NCI-H345 (cell line): ENCODE data around the gene SNRPB2.
A peak's percentile ranks its signal among the peaks of the same experiment; 100 is the strongest.

Experiments used
- DNase-seq: peaks from one replicate; lab custom pipeline; 2025; lab: John Stamatoyannopoulos, UW

Gene SNRPB2

DNA sequence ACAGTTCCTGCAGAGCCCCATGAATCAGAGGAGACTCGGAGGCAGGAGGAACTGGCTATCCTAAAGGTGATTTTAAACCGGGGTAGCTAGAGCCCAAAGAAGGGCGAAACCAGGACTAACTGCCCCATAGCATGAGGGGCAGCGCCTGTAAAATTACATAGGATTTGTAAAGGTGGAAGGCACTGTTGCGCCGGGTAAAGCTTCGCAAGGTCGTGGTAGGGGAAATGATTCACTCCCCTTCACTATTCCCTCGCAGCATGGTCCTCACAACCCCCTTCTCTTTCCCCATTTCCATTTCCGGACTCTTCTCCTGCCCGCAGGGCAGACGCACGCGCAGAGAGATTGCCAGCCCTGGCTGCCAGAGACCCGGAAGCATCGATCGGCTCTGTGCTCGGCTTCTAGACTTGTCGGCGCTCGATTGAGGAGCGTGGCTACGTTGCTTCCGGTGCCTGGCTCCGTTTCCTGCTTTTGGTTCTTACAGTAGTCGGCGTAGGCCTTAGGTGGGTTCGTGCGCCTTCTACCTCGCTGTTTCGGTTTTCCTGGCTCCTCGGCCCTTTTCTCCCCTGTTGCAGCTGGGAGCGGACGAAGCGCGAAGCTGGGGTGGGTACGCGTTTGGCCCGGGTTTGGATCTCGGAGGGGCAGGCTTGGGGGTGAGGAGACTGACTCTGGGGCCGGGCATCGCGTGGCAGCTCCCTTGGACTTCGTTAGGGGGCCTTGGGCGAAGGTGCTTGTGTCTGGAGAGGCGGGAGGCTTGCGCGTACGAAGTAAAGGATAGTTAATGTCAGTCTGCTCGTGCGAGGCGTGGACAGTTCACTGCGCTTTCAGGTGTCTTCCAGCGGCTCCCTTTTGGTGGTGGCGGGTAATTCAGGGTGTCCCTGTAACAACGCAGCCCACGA, at the start of gene SNRPB2:
TSS of gene SNRPB2 (plus strand) at position 462 of the 896 bp plus-strand sequence. CDS start 1,677 bp downstream, outside the sequence.
- DNase-seq = peak; percentile 97

DNA sequence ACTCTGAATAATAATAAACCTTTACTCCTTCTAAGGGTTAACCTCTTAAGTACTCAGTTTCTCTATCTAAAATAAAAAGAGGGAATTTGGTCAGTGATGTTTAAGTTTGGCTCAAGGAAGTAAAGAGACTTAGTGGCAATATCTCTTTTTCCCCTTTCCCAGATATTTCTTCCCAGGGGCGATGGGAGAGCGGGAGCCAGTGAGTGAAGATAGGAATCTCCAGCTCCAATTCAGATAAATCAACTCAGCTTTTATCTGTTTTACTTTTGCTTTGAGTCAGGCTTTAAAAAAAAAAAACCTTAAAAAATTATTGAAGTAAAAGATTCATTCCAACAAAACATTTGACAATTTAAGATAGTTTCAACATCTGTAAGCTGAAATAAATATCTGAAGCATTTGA, 45.4 kb upstream of the SNRPB2 start:
- no peak for DNase-seq

DNA sequence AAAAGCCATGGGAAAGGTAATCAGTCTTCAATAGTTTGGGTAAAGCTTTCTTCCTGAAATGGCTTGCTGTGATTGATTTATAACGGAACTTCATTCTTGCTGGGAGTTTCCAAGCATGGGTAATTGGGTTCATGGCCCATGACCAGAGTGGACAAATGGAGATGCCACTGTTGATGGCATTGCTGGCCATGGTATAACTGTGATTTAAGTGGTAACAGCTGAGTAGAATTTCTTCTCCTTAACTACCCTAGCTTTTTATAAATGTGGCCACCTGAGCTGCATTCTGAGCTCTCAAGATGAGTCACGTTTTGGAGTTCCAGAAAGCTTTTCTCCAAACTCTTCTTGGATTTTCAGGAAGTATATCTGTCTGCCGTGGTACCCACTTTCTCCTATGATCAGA, 39.9 kb upstream of the SNRPB2 start:
- DNase-seq = no peak

DNA sequence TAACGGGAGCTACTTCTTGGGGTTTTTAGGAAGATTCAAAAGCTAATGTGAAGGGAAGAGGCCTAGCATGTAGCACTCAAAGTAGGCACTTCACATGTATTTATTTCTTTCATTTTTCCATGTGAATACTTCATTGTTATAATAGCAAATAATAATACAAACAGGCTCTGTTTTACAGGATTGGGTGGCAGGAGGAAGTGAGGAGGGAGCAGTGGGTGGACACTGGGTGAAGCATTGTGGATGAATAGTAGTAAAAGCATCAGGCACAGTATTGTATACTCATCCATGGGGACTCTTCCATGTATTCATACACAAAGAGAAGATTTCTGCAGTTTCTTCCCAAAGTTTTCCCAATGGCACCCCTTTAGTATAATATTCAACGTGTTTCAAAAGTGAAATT, 38.4 kb upstream of the SNRPB2 start:
- DNase-seq = no peak

DNA sequence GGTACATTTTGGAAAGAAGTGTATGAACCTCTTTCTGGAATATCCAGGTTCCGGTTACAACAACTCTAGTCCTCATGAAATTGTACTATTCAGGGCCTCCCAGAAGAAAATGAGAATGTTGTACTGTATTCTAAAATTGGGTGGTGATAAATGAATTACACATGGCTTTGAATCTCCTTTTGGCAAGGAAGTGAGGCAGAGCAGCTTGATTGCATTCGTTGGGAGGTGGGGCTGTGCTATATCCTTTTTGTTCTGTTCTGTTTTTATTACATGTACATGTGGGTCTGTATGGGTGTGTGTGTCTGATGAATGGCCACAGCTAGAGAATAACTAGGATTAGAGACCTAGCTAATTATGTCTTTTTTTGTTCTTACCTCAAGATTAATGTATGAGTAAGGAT, 37.8 kb upstream of the SNRPB2 start:
- no peak for DNase-seq

DNA sequence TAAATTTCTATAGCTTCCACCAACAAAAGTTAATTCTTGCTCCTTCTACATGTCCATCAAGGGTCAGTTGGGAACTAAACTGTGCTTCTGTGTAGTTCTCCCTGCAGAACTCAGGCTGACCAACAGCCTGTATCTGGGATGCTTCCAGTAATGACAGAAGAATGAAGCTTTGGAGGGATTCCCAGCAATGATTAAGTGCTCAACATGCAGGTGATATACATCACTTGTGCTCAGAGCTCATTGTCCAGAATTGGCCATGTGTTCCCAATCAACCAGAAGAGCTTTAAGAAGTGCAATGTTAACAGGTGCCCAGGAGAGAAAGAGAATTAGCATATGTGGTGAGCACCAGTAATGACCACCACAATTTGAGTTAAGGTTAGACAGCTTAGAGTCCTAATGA, 37.4 kb upstream of the SNRPB2 start:
- no peak for DNase-seq

DNA sequence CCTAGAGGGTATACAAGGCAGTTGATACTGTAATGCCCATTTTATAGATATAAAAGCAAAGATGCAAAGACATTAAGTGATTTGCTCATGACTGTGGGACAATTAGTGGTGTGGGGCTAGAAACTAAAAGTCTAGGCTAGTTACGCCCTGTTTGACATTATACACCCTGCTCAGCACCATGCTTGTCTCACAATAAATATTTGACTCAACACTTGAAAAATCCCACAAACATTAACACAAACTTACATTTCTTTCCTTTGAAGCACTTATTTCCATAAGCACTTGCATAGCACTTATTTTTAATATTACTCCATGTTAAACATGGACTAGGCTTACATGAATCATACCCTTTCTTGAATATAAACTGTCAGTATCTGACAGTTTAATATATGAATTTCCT, 36.5 kb upstream of the SNRPB2 start:
- no peak for DNase-seq

DNA sequence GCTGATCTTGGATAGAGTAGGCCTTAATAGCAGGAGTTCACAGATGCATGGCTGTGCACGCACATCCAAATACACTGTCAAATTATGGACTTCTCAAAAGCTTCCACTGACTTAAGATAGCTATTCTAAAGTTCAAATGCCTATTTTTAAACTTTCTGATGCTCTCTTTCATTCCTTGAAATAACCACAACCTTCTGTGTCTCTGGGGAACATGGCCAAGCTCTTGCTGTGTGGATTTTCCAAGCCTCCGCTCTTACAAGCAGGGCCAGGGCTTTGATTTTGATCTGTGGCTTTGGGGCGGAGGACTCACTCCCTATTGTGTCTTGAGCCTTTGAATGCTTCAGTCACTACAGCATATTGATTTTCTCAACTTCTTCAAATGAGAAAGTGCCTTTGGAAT, 35.7 kb upstream of the SNRPB2 start:
- no peak for DNase-seq

DNA sequence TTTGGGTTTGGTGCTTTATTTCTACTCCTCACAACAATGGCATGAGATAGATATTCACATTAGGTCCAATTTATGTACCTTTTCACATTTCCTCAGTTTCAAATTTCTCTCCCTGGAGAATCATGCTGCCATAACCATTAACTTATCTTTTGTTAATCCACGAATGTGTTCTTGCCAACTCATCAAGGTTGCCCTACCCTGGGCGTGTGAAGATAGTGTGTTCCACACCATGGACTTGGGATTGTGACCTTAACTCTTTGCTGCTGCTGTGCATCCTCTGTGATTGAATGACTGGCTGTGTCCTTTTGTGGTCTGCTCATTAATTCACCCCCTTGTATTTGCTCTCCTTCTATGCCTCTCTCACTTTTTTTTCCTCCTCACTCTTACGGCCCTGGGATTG, 34.2 kb upstream of the SNRPB2 start:
- no peak for DNase-seq

DNA sequence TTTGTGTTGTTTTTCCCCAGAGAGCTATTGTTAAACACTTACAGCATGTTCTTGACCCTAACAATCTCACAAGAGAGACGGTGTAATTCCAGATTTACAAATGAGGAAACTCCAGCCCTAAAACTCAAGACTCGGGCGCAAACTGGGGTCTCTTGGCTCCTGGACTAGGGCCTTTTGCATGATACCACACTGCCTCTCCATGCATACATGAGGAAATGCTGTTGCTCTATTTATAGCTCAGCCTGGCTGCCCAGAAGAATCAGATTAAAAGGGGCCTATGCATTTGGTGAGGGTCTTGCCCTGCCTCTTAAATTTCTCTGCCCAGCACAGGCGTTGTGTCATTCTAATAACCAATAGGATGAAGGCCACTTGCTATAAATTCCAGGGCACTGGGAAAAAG, 30.5 kb upstream of the SNRPB2 start:
- DNase-seq = no peak

DNA sequence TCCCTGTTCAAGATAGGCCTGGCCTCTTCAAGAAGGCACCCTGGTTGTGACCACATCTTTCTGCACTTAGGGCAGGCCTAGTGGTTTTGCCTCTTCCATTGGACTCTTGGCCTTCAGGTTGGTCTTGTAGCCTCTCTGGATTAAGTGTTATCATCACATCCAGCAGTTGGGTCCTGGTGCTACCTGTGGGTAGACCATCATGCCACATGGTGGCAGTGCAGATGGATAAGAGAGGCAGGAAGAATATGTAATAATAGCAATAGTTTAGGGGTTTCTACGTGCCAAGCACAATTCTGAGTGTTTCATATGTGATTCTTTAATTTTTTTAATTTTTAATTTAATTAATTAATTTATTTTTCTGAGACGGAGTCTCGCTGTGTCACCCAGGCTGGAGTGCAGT, 28.5 kb upstream of the SNRPB2 start:
- DNase-seq = peak; percentile 32

DNA sequence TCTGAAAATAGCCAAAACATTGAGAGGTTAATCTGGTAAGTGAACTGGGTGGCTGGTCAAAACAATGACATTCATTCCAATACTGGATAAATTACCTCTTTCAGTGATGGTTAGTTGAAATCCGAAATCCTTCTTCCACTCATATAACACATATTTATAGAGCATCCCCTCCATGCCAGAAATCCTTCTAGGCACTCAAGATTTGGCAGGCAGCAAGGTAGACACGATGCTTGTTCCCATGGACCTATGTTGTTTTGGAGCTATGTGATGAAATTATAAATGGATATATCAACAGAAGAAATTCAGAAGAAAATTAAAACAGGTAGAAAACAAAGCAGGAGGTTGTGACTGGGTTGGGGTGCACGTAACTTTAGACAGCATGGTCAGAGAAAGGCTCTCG, 26.3 kb upstream of the SNRPB2 start:
- no peak for DNase-seq

DNA sequence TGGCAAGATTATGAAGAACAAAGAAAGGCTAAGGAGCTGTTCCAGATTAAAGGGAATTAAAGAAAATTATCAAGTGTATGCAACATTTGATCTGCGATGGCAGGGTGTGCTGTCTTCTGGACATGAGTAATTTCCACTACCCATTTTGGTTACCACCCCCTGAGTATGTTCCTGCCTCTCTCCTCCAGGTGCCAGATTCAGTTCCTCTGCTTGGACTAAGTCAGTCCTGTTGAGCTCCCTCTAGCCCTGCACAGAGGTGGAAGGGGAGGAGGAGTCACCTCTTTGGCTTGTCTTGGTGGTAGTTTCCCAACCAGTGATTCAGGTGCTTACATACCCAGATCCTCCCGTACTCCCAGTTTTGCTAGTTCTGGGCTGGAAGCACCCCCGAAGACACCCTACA, 22.2 kb upstream of the SNRPB2 start:
- DNase-seq = no peak

DNA sequence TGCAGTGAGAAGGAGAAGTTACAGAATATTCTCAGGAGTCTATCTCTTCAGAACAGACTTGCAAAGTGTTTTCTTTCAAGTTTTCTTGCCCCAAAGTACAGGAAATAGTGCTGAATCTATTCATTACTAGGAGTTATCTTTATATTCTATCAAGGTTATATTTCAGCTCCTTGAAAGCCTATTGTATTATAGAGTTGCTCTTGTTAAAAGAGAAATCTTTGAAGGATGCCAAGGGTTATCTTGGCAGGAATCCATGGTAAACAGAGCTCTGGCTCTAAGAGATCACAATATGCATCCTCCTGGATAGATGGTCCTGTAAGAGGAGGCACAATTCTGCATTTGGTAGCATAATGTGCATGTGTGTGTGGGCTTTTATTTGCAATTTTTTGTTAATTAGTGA, 21.2 kb upstream of the SNRPB2 start:
- peak; percentile 66 for DNase-seq

DNA sequence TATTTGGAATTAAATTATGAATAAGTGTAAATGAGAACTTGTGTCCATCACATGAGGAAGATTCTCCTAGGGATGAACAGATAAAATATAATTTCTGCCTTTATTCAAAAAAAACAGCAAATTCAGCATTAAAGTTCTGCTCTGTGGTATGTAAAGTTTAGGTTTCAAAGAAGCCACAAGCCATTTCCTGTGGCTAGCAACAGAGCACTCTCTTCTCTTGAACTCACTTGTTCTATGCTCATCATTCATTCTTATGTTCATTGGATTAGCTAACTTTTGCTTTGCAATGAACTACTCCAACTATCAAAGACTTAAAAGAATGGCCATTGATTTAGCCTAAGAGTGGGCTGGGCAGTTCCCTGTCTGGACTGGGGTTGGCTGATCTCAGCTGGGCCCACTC, 20.8 kb upstream of the SNRPB2 start:
- DNase-seq = no peak

DNA sequence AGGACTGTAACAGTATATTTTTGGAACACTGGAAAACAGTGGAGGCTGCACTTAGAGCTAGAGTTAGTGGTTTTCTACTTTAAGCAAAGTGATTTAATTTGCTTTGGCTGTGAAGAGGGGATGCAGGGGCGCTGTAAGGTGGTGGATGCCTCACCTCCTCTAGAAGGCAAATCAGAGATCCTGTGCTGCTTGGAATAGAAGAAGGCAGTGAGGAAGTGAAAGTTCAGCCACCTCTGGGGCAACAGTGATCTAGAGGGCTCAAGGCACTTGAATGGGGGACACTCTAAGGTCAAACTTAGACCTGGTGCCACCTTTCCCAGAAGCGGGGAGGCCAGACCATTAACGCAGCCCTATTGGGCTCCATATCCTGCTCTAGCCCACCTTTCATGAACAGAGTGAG, 19.0 kb upstream of the SNRPB2 start:
- DNase-seq = no peak

DNA sequence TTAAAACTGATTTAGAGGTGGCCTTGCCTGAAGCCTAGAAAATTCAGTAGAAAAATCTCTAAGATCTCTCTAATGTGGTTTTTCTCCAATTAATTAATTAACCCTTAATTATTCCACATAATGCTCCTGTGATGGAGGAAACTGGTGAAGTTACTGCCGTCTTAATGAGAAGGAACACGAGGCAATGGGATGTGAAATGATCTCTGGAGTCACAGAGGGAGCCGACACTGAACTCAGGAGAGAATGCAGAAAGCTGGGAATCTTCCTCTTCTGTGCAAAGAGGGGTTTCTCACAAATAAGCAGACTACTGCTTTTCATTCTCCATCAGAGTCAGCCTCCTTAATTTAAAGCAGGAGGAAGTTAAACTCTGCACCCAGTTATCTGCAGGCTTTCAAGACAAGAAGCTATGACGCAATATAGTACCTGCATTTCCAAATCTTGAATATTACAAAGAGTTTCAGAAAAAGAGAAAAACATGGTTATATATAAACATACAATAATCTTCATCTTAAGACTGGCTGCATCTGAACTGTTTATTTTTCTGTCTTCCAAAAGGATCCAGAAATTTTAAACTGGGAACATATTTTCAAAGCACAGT, 18.1 kb upstream of the SNRPB2 start:
- DNase-seq = no peak

DNA sequence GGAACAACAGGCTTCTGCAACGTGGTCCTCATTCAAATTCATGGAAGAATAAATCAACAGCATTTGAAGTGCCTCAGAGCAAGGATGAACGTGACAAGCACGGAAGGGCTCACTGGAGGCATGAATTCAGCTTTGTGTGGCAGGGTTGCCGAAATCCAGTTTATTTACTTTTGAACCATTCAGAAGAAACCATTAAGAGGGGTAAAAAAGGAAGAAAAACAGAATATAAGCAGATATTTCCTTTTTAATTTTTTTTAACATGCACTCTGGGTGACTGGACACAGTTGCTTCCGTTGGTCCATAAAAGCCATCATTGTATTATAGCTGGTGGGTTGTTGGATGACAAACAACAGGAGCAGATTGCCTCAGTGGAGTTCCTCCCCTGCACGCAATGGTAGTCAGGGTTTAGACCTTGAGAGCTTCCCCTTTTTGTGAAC, 17.3 kb upstream of the SNRPB2 start:
- peak; percentile 88 for DNase-seq

DNA sequence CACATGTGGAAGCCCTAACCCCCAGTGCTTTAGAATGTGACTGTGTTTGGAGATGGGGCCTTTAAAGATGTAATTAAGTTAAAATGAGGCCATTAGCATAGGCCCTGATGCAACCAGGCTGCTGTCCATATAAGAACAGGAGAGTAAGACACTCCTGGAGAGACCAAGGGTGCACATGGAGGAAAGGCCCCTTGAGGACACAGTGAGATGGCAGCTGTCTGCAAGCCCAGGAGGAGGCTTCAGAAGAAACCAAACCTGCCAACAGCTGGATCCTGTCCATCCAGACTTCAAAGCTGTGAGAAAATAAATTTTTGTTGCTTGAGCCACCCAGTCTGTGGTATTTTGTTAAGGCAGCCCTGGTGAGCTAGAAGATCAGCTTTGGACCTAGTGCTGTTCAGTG, 16.8 kb upstream of the SNRPB2 start:
- no peak for DNase-seq

DNA sequence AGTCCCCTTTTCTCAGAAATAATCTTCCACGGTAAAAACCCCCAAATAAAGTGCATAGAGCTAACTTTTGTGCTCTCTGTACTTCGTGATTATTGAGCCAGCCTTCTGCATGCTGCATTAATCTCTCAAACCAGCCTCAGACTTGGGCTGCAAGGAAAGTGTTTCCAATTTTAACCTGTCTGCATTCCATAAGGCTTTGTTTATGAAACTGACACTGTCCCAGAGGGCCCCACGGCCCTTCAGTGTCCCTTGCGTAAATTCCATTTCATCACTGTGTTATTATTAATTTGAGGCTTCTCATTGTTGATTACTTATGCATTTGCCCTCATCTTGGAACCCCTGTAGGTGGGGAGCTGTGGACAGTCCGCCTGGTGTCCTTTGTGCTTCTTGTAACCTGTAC, 15.6 kb upstream of the SNRPB2 start:
- DNase-seq = no peak

DNA sequence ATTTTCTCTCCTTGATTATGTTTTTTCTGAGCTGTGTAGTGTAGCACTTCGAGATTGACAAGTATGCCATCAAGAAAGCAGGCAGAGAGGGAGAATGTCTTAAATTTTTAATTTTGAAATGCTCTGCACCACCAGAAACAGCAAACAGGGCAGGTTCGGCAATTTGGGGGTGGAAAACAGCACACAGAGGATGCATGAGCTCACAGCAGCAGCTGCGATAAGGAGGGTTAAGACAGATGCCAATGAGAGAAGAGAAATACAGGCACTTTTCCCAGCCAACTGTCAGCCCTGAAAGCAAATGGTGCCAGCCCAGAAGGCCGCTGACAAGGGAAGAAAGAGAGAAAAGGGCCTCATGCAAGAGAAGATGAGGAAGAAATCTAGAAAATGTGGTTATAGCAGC, 15.1 kb upstream of the SNRPB2 start:
- DNase-seq = no peak

DNA sequence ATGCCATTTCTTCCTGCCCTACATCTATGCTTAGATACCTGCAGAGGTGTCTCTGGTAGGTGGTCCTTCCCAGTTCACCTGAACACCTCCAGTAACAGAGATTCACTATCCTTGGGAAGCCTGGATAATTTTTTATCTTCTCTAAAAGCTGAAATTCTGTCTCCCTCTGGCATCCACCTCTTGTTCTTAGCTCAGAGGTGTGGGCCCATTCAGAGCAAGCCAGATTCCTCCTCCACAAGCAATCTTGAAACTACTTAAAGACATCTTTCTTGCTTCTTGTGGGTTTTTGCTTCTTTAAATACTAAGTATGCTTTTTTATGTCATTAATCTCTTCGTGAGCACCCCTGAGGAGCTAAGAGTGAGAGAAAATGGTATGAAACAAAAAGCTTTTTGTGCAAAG, 10.4 kb upstream of the SNRPB2 start:
- no peak for DNase-seq

DNA sequence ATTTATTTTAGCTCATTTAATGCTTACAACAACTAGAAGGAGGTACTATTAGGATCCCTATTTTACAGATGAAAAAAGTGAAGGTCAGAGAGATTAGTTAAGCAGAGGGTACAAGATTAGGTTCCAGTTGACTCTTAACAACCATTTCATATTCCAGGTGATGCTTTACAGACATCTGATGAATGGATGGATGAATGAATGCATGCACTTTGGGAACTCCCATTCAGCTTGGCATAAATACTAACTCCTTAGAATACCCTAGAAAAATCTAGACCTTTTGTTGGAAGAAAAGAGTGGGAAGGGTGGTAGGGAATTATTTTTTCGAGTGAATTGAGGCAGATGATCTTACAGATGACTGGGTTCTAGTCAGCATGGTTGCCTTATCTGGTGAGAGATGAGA, 746 bp upstream of the SNRPB2 start:
- no peak for DNase-seq
